Measurements from ENCODE around the gene FTO.
"Not testable (repeated sequence)": the region's sequence is repeated elsewhere in the genome, so short reads cannot be mapped to it uniquely, and the experiment has no call there.

FTO gene

GRCh38 chr16:53703590-53704444 is at the start of gene FTO, which contains the start of gene RPGRIP1L:
TSS of gene FTO (plus strand) at chr16:53704156.
TSS of gene RPGRIP1L (minus strand) at chr16:53703859. CDS start at chr16:53700723, 3,136 bp downstream.
- peak; percentile 97 to 98 for DNase-seq

GRCh38 chr16:53654946-53655345 is 49.0 kb upstream of the FTO start:
- no peak for DNase-seq

- DNase-seq = no peak
Measured at GRCh38 chr16:53662072-53662471, 41.9 kb upstream of the FTO start.

GRCh38 chr16:53664724-53665345 is 39.1 kb upstream of the FTO start:
- no peak for DNase-seq

- DNase-seq = no peak
Measured at GRCh38 chr16:53666786-53667415, 37.1 kb upstream of the FTO start.

GRCh38 chr16:53668869-53669268 is 35.1 kb upstream of the FTO start:
- no peak for DNase-seq

- no peak for DNase-seq
Measured at GRCh38 chr16:53672461-53672860, 31.5 kb upstream of the FTO start.

- DNase-seq = no peak
Measured at GRCh38 chr16:53673189-53673588, 30.8 kb upstream of the FTO start.

GRCh38 chr16:53678155-53678554 is 25.8 kb upstream of the FTO start:
- DNase-seq = no peak

- no peak for DNase-seq
Measured at GRCh38 chr16:53678756-53679343, 25.1 kb upstream of the FTO start.

- DNase-seq = no peak
Measured at GRCh38 chr16:53680756-53681155, 23.2 kb upstream of the FTO start.

GRCh38 chr16:53681354-53681753 is 22.6 kb upstream of the FTO start:
- DNase-seq = no peak

GRCh38 chr16:53685334-53685733 is 18.6 kb upstream of the FTO start:
- DNase-seq = not testable (repeated sequence)

- DNase-seq = no peak
Measured at GRCh38 chr16:53686710-53687109, 17.2 kb upstream of the FTO start.

- DNase-seq = no peak
Measured at GRCh38 chr16:53689636-53690035, 14.3 kb upstream of the FTO start.

GRCh38 chr16:53690771-53691170 is 13.2 kb upstream of the FTO start:
- no peak for DNase-seq

GRCh38 chr16:53692146-53692545 is 11.8 kb upstream of the FTO start:
- no peak for DNase-seq

- no peak for DNase-seq
Measured at GRCh38 chr16:53693320-53693719, 10.6 kb upstream of the FTO start.

- no peak for DNase-seq
Measured at GRCh38 chr16:53695070-53695469, 8.9 kb upstream of the FTO start.

- DNase-seq = not testable (repeated sequence)
Measured at GRCh38 chr16:53698271-53698670, 5.7 kb upstream of the FTO start.

GRCh38 chr16:53704445-53704813 is 473 bp downstream of the FTO start:
- DNase-seq = no peak

- DNase-seq = no peak
Measured at GRCh38 chr16:53707671-53708070, 3.7 kb downstream of the FTO start.

GRCh38 chr16:53708490-53708889 is 4.5 kb downstream of the FTO start:
- no peak for DNase-seq

- no peak for DNase-seq
Measured at GRCh38 chr16:53711390-53711789, 7.4 kb downstream of the FTO start.

Measured in SHP77 (cell line).